Neural progenitor cell (in vitro differentiated cells): ENCODE data around the gene NTN3. TPM values are rescaled to one million over a fixed set of nuclear protein-coding genes. Genes with fewer than 3 reads are reported as not detected.

Experiments used
- DNase-seq: peaks from one replicate; pipeline ENCODE4 v3.0.0-alpha.2; 2016; ENCODE audit warnings: low spot score
- H2AFZ ChIP-seq: fragments of 200-600 bp; sonication (generic); replicated peaks from 2 replicates; pipeline ENCODE4 v1.6.1; 2016; ENCODE audit warnings: antibody characterized with exemption
- H3F3A ChIP-seq: fragments of 200-600 bp; sonication (generic); 2 replicates; pipeline ENCODE4 v1.6.1; 2016; ENCODE audit warnings: antibody characterized with exemption, low read depth
- H3K27ac ChIP-seq: fragments of 200-600 bp; sonication (generic); 2 replicates; pipeline ENCODE4 v1.5.1; 2016; ENCODE audit warnings: mild to moderate bottlenecking
- H3K27me3 ChIP-seq: fragments of 200-600 bp; sonication (generic); 2 replicates; pipeline ENCODE4 v1.6.1; 2016; ENCODE audit warnings: mild to moderate bottlenecking, moderate library complexity
- H3K36me3 ChIP-seq: fragments of 200-600 bp; sonication (generic); 2 replicates; pipeline ENCODE4 v1.5.1; 2016
- H3K4me1 ChIP-seq: fragments of 200-600 bp; sonication (generic); 2 replicates; pipeline ENCODE4 v1.6.1; 2016; ENCODE audit warnings: mixed run types
- H3K4me2 ChIP-seq: fragments of 200-600 bp; sonication (generic); 2 replicates; pipeline ENCODE4 v1.6.1; 2016
- H3K4me3 ChIP-seq: fragments of 200-600 bp; sonication (generic); 2 replicates; pipeline ENCODE4 v1.5.1; 2016
- H3K79me2 ChIP-seq: fragments of 200-600 bp; sonication (generic); 2 replicates; pipeline ENCODE4 v1.6.1; 2016; ENCODE audit warnings: low read depth
- H3K9ac ChIP-seq: fragments of 200-600 bp; sonication (generic); 2 replicates; pipeline ENCODE4 v1.6.1; 2016
- H3K9me3 ChIP-seq: fragments of 200-600 bp; sonication (generic); 2 replicates; pipeline ENCODE4 v1.5.1; 2016; ENCODE audit warnings: low read depth
- H4K20me1 ChIP-seq: fragments of 200-600 bp; sonication (generic); 2 replicates; pipeline ENCODE4 v1.6.1; 2016; ENCODE audit warnings: low read depth
- H3K27ac Mint-ChIP-seq: 3 replicates; pipeline ENCODE4 v1.8.0; 2021; ENCODE audit warnings: mixed read lengths
- H3K27me3 Mint-ChIP-seq: 2 replicates; pipeline ENCODE4 v1.8.0; 2022; ENCODE audit warnings: low read depth, mild to moderate bottlenecking, inconsistent platforms, moderate library complexity, mixed read lengths; ENCODE audit not compliant: insufficient read depth
- H3K36me3 Mint-ChIP-seq: 3 replicates; pipeline ENCODE4 v1.8.0; 2021; ENCODE audit warnings: mixed read lengths
- H3K4me1 Mint-ChIP-seq: 3 replicates; pipeline ENCODE4 v1.8.0; 2021; ENCODE audit warnings: mixed read lengths
- H3K4me3 Mint-ChIP-seq: 3 replicates; pipeline ENCODE4 v1.8.0; 2021; ENCODE audit warnings: mild to moderate bottlenecking, moderate library complexity, mixed read lengths
- H3K9me3 Mint-ChIP-seq: 3 replicates; pipeline ENCODE4 v1.8.0; 2020; ENCODE audit warnings: mixed read lengths
- CTCF ChIP-seq: fragments of 200-600 bp; sonication (generic); IDR thresholded peaks from 2 replicates; pipeline ENCODE4 v1.5.1; 2017; ENCODE audit warnings: antibody characterized with exemption, mild to moderate bottlenecking
- EZH2 ChIP-seq: fragments of 200-600 bp; sonication (generic); IDR thresholded peaks from 2 replicates; pipeline ENCODE4 v1.6.1; 2017; ENCODE audit warnings: antibody characterized with exemption, mild to moderate bottlenecking, moderate library complexity
- EZH2phosphoT487 ChIP-seq: fragments of 200-600 bp; sonication (generic); IDR thresholded peaks from 2 replicates; pipeline ENCODE4 v1.6.1; 2017; ENCODE audit warnings: antibody characterized with exemption
- total RNA-seq: library from RNA; depleted of rRNA; stranded (reverse); fragments of >200 nt; gene quantifications from 2 replicates; pipeline ENCODE4 v1.2.3, GENCODE V29; 2015; ENCODE audit warnings: low replicate concordance

Gene NTN3
- total RNA-seq, 1 donor from 2014 or later: 3.6 TPM

- Mint-ChIP-seq H3K4me1 (peaks cover 7% of the 10 kb centered on the region), H3K9me3 (peaks cover 2% of the 10 kb centered on the region), H3K4me3 (peak overlapping the region; percentile 55), H3K27ac (no peak overlapping the region), H3K36me3 (peaks cover 16% of the 10 kb centered on the region), H3K27me3 (peaks cover 8% of the 10 kb centered on the region)
- H3K79me2 ChIP-seq: peaks cover 14% of the 10 kb centered on the region
- no peak for DNase-seq
- H3K4me1 ChIP-seq: peaks cover 14% of the 10 kb centered on the region
- H3K4me3 ChIP-seq: no peak overlapping the region
- H4K20me1 ChIP-seq: peaks cover 37% of the 10 kb centered on the region
- peaks cover 42% of the 10 kb centered on the region for H3F3A ChIP-seq
- TF ChIP-seq CTCF: no peak
- no peak for TF ChIP-seq EZH2phosphoT487
- TF ChIP-seq EZH2: no peak
- no peak overlapping the region for H2AFZ ChIP-seq
- no peaks in the 10 kb centered on the region for H3K27me3 ChIP-seq
- H3K9me3 ChIP-seq: no peaks in the 10 kb centered on the region
- no peak overlapping the region for H3K27ac ChIP-seq
- no peaks in the 10 kb centered on the region for H3K36me3 ChIP-seq
- H3K4me2 ChIP-seq: no peak overlapping the region
- H3K9ac ChIP-seq: no peak overlapping the region
Measured at GRCh38 chr16:2456551-2457153, 14.4 kb upstream of the NTN3 start.

- peaks cover 37% of the 10 kb centered on the region for H4K20me1 ChIP-seq
- H3K9ac ChIP-seq: no peak overlapping the region
- H3F3A ChIP-seq: peaks cover 42% of the 10 kb centered on the region
- peaks cover 2% of the 10 kb centered on the region for H3K9me3 Mint-ChIP-seq
- no peak overlapping the region for H2AFZ ChIP-seq
- peaks cover 7% of the 10 kb centered on the region for H3K4me1 Mint-ChIP-seq
- no peak overlapping the region for H3K27ac ChIP-seq
- peaks cover 15% of the 10 kb centered on the region for H3K79me2 ChIP-seq
- peak overlapping the region; percentile 67 for H3K27ac Mint-ChIP-seq
- no peak overlapping the region for H3K4me2 ChIP-seq
- H3K4me3 Mint-ChIP-seq: no peak overlapping the region
- H3K9me3 ChIP-seq: no peaks in the 10 kb centered on the region
- no peaks in the 10 kb centered on the region for H3K36me3 ChIP-seq
- H3K4me3 ChIP-seq: no peak overlapping the region
- H3K4me1 ChIP-seq: peaks cover 14% of the 10 kb centered on the region
- no peak for TF ChIP-seq CTCF
- DNase-seq: no peak
- no peaks in the 10 kb centered on the region for H3K27me3 ChIP-seq
- H3K27me3 Mint-ChIP-seq: peaks cover 7% of the 10 kb centered on the region
- H3K36me3 Mint-ChIP-seq: peaks cover 14% of the 10 kb centered on the region
Measured at GRCh38 chr16:2457267-2457666, 13.8 kb upstream of the NTN3 start.

GRCh38 chr16:2457946-2458345, 13.2 kb upstream of the NTN3 start:
- Histone ChIP-seq H3F3A (peaks cover 42% of the 10 kb centered on the region), H3K27me3 (no peaks in the 10 kb centered on the region), H2AFZ (no peak overlapping the region), H3K4me2 (no peak overlapping the region), H3K79me2 (peaks cover 15% of the 10 kb centered on the region), H3K36me3 (no peaks in the 10 kb centered on the region), H3K4me3 (no peak overlapping the region), H3K27ac (no peak overlapping the region), H4K20me1 (peaks cover 31% of the 10 kb centered on the region), H3K9me3 (no peaks in the 10 kb centered on the region), H3K9ac (no peak overlapping the region), H3K4me1 (peaks cover 14% of the 10 kb centered on the region)
- Mint-ChIP-seq H3K4me3 (peak overlapping the region; percentile 52), H3K9me3 (peaks cover 2% of the 10 kb centered on the region), H3K4me1 (peaks cover 7% of the 10 kb centered on the region), H3K27me3 (peaks cover 5% of the 10 kb centered on the region), H3K36me3 (peaks cover 10% of the 10 kb centered on the region), H3K27ac (peak overlapping the region; percentile 67)
- no peak for DNase-seq
- TF ChIP-seq EZH2phosphoT487: no peak
- TF ChIP-seq EZH2: no peak
- no peak for TF ChIP-seq CTCF
